HepG2 (cell line): Measurements from ENCODE around the gene RBM18. TPM values are rescaled to one million over a fixed set of nuclear protein-coding genes. Genes with fewer than 3 reads are reported as not detected.
A peak's percentile ranks its signal among the peaks of the same experiment; 100 is the strongest.

ENCODE experiments used
- E2F2 ChIP-seq: sonication (generic); formaldehyde crosslinking; IDR thresholded peaks from 2 replicates; pipeline ENCODE4 v1.4.0; 2020; ENCODE audit warnings: missing genetic modification reagents, borderline replicate concordance
- EP300 ChIP-seq, 3 experiments: sonication (generic) in 1 of 3; formaldehyde crosslinking in 1 of 3; IDR thresholded peaks; 2 replicates each; pipeline versions ENCODE4 v1.5.1 to v1.6.1; 2011 to 2020; ENCODE audit warnings: low read depth in 2 of 3, low read length in 2 of 3, borderline replicate concordance in 1 of 3, improper control_type of control experiment in 1 of 3, mild to moderate bottlenecking in 1 of 3, missing genetic modification reagents in 1 of 3, moderate library complexity in 1 of 3
- NR1H2 ChIP-seq: sonication (generic); formaldehyde crosslinking; IDR thresholded peaks from 2 replicates; pipeline ENCODE4 v1.8.1; 2022; ENCODE audit warnings: low read depth, missing genetic modification reagents, borderline replicate concordance
- RERE ChIP-seq: IDR thresholded peaks from 2 replicates; pipeline ENCODE4 v1.6.1; 2016; ENCODE audit warnings: low read depth, missing genetic modification reagents, missing compliant biosample characterization
- SATB2 ChIP-seq: sonication (generic); formaldehyde crosslinking; IDR thresholded peaks from 2 replicates; pipeline ENCODE4 v1.5.0; 2020; ENCODE audit warnings: missing genetic modification reagents
- UBTF ChIP-seq: sonication (generic); formaldehyde crosslinking; IDR thresholded peaks from 2 replicates; pipeline ENCODE4 v1.4.0; 2020; ENCODE audit warnings: mild to moderate bottlenecking, missing genetic modification reagents
- ZNF407 ChIP-seq: sonication (generic); formaldehyde crosslinking; IDR thresholded peaks from one replicate; pipeline ENCODE4 v1.5.1; 2020; ENCODE audit warnings: mild to moderate bottlenecking, missing genetic modification reagents; ENCODE audit errors: not compliant biosample characterization
- ZNF572 ChIP-seq: sonication (generic); formaldehyde crosslinking; IDR thresholded peaks from 2 replicates; pipeline ENCODE4 v1.5.1; 2020; ENCODE audit warnings: mild to moderate bottlenecking, missing genetic modification reagents
- polyA plus RNA-seq, 8 experiments: library from polyadenylated mRNA; depleted of rRNA in 3 of 8; stranded (reverse) in 7 of 8; unstranded in 1 of 8; fragments of >200 nt; fragmentation: Illumina TruSeq in 4 of 8; extraction: Trizol in 4 of 8; gene quantifications; 2 replicates each; pipeline versions ENCODE4 v1.2.1 to v1.2.3, GENCODE V29; 2011 to 2016; ENCODE audit warnings: low read depth in 4 of 8, missing spikeins in 1 of 8, mixed read lengths in 1 of 8; ENCODE audit not compliant: insufficient read depth in 1 of 8
- total RNA-seq, 5 experiments: library from RNA; depleted of rRNA; stranded (reverse); fragments of >200 nt; fragmentation: Illumina TruSeq; extraction: Trizol; gene quantifications; 2 replicates each; pipeline ENCODE4 v1.2.3, GENCODE V29; 2016; ENCODE audit warnings: low read depth in 1 of 5

Gene RBM18
- total and polyA plus RNA-seq, 2 of the 13 experiments (the other 11 are each of a cell fraction or from before 2014, with no cell fraction given) = 12.6 to 16.6 TPM

GRCh38 chr9:122264360-122265148, at the start of gene RBM18, which contains the start of gene MRRF (continued):
- peak in 1 of 2 experiments; percentile 66; a peak in 1 of 4 replicates for TF ChIP-seq EP300 (IDR thresholded peaks at IDR 0.05; ENCODE audit: low read depth in 2 of 2, low read length in 2 of 2)
- peak; percentile 36; the same call in 1 of the 2 replicates for TF ChIP-seq EP300 (CRISPR knock-in tag; IDR thresholded peaks at IDR 0.05; ENCODE audit: borderline replicate concordance)
- peak; percentile 66; the same call in 1 of the 2 replicates for TF ChIP-seq RERE (CRISPR knock-in tag)
- TF ChIP-seq ZNF407 (CRISPR knock-in tag) = no peak
- TF ChIP-seq ZNF572 = peak; percentile 81
- TF ChIP-seq SATB2 (CRISPR knock-in tag) = peak; percentile 92
- peak; percentile 92 for TF ChIP-seq UBTF (CRISPR knock-in tag)
- TF ChIP-seq E2F2 (CRISPR knock-in tag) = peak; percentile 68; the same call in 1 of the 2 replicates
- TF ChIP-seq NR1H2 (CRISPR knock-in tag) = peak; percentile 97; the same call in 1 of the 2 replicates
